Nephron progenitor cell (in vitro differentiated cells): Measurements from ENCODE around the gene BBS12.
A peak's percentile ranks its signal among the peaks of the same experiment; 100 is the strongest.

Source experiments
- DNase-seq: peaks from one replicate; pipeline ENCODE4 v3.0.0; 2021
- H3K27ac Mint-ChIP-seq: 2 replicates; pipeline ENCODE4 v1.8.0; 2021; ENCODE audit warnings: mild to moderate bottlenecking, moderate library complexity, mixed read lengths
- H3K27me3 Mint-ChIP-seq: 2 replicates; pipeline ENCODE4 v1.8.0; 2021; ENCODE audit warnings: mild to moderate bottlenecking, low read depth, mixed read lengths; ENCODE audit not compliant: poor library complexity
- H3K36me3 Mint-ChIP-seq: 2 replicates; pipeline ENCODE4 v1.8.0; 2021; ENCODE audit warnings: low read depth, mixed read lengths
- H3K4me1 Mint-ChIP-seq: 2 replicates; pipeline ENCODE4 v1.8.0; 2021; ENCODE audit warnings: mixed read lengths
- H3K4me3 Mint-ChIP-seq: 2 replicates; pipeline ENCODE4 v1.8.0; 2021; ENCODE audit warnings: mild to moderate bottlenecking, moderate library complexity, mixed read lengths
- H3K9me3 Mint-ChIP-seq: 2 replicates; pipeline ENCODE4 v1.8.0; 2021; ENCODE audit warnings: mild to moderate bottlenecking, moderate library complexity, mixed read lengths
- CTCF ChIP-seq: fragments of 200-600 bp; sonication (generic); IDR thresholded peaks from 2 replicates; pipeline ENCODE4 v1.5.0; 2021; ENCODE audit warnings: antibody characterized with exemption

BBS12 gene

GRCh38 chr4:122766950-122767349 lies 34.4 kb downstream of the BBS12 start:
- no peaks in the 10 kb centered on the region for H3K9me3 Mint-ChIP-seq
- no peak for TF ChIP-seq CTCF

GRCh38 chr4:122771724-122772123 lies 39.2 kb downstream of the BBS12 start:
- Mint-ChIP-seq H3K4me3 (no peak overlapping the region), H3K9me3 (no peaks in the 10 kb centered on the region), H3K27ac (no peak overlapping the region), H3K27me3 (peaks cover 4% of the 10 kb centered on the region), H3K4me1 (peaks cover 8% of the 10 kb centered on the region), H3K36me3 (no peaks in the 10 kb centered on the region)
- TF ChIP-seq CTCF = no peak
- DNase-seq = no peak

More at GRCh38 chr4:122766950-122767349, 34.4 kb downstream of the BBS12 start:
- no peaks in the 10 kb centered on the region for H3K4me1 Mint-ChIP-seq
- H3K36me3 Mint-ChIP-seq = no peaks in the 10 kb centered on the region
- no peaks in the 10 kb centered on the region for H3K27me3 Mint-ChIP-seq
- no peak for DNase-seq
- no peak overlapping the region for H3K27ac Mint-ChIP-seq
- H3K4me3 Mint-ChIP-seq = no peak overlapping the region

GRCh38 chr4:122772311-122772710 lies 39.8 kb downstream of the BBS12 start:
- Mint-ChIP-seq H3K9me3 (no peaks in the 10 kb centered on the region), H3K27ac (no peak overlapping the region), H3K4me1 (peaks cover 8% of the 10 kb centered on the region), H3K27me3 (peaks cover 4% of the 10 kb centered on the region), H3K4me3 (no peak overlapping the region), H3K36me3 (no peaks in the 10 kb centered on the region)
- no peak for TF ChIP-seq CTCF
- no peak for DNase-seq

GRCh38 chr4:122772986-122773385 lies 40.5 kb downstream of the BBS12 start:
- Mint-ChIP-seq H3K4me3 (no peak overlapping the region), H3K9me3 (no peaks in the 10 kb centered on the region)

GRCh38 chr4:122775039-122775438 lies 42.5 kb downstream of the BBS12 start:
- Mint-ChIP-seq H3K4me3 (no peak overlapping the region), H3K9me3 (peaks cover 4% of the 10 kb centered on the region), H3K36me3 (no peaks in the 10 kb centered on the region), H3K4me1 (peaks cover 8% of the 10 kb centered on the region), H3K27ac (no peak overlapping the region), H3K27me3 (peaks cover 8% of the 10 kb centered on the region)
- no peak for DNase-seq
- TF ChIP-seq CTCF = no peak

More at GRCh38 chr4:122772986-122773385, 40.5 kb downstream of the BBS12 start:
- peaks cover 8% of the 10 kb centered on the region for H3K4me1 Mint-ChIP-seq
- H3K27me3 Mint-ChIP-seq = peaks cover 4% of the 10 kb centered on the region
- no peaks in the 10 kb centered on the region for H3K36me3 Mint-ChIP-seq
- H3K27ac Mint-ChIP-seq = no peak overlapping the region
- no peak for DNase-seq
- no peak for TF ChIP-seq CTCF

GRCh38 chr4:122775987-122776836 lies 43.7 kb downstream of the BBS12 start:
- Mint-ChIP-seq H3K27ac (peak overlapping the region; percentile 44), H3K9me3 (peaks cover 9% of the 10 kb centered on the region), H3K36me3 (no peaks in the 10 kb centered on the region), H3K27me3 (peaks cover 8% of the 10 kb centered on the region), H3K4me1 (peaks cover 8% of the 10 kb centered on the region), H3K4me3 (no peak overlapping the region)
- DNase-seq = no peak
- TF ChIP-seq CTCF = no peak
